Ammon's horn (tissue), 1 donor: ENCODE measurements around the gene HNRNPH3.

Experiments
- DNase-seq: peaks from one replicate; pipeline ENCODE4 v3.0.0-alpha.2; 2016; ENCODE audit warnings: low spot score

Gene HNRNPH3

GRCh38 chr10:68332259-68333057 lies 594 bp downstream of the HNRNPH3 start, which contains the start of gene PBLD:
PBLD (minus strand) TSS chr10:68332928; CDS start chr10:68306844, 26,084 bp downstream.
- peak; percentile 86 for DNase-seq

GRCh38 chr10:68333058-68333395 lies 1.2 kb downstream of the HNRNPH3 start:
- no peak for DNase-seq

- no peak for DNase-seq
Measured at GRCh38 chr10:68333440-68334431, 1.9 kb downstream of the HNRNPH3 start.

- no peak for DNase-seq
Measured at GRCh38 chr10:68334672-68335467, 3.0 kb downstream of the HNRNPH3 start.

- no peak for DNase-seq
Measured at GRCh38 chr10:68336754-68337351, 5.0 kb downstream of the HNRNPH3 start.

- DNase-seq: no peak
Measured at GRCh38 chr10:68340358-68341080, 8.7 kb downstream of the HNRNPH3 start.

- no peak for DNase-seq
Measured at GRCh38 chr10:68342909-68343516, 11.1 kb downstream of the HNRNPH3 start.

GRCh38 chr10:68345621-68346020 lies 13.8 kb downstream of the HNRNPH3 start:
- DNase-seq: no peak

GRCh38 chr10:68346774-68347173 lies 14.9 kb downstream of the HNRNPH3 start:
- DNase-seq: no peak

- DNase-seq: peak; percentile 50
Measured at GRCh38 chr10:68348265-68348741, 16.4 kb downstream of the HNRNPH3 start.

GRCh38 chr10:68353537-68353936 lies 21.7 kb downstream of the HNRNPH3 start:
- no peak for DNase-seq

- DNase-seq: no peak
Measured at GRCh38 chr10:68359189-68359588, 27.3 kb downstream of the HNRNPH3 start.

- DNase-seq: no peak
Measured at GRCh38 chr10:68362590-68362989, 30.7 kb downstream of the HNRNPH3 start.

GRCh38 chr10:68364101-68364886 lies 32.4 kb downstream of the HNRNPH3 start:
- no peak for DNase-seq

- no peak for DNase-seq
Measured at GRCh38 chr10:68365611-68366010, 33.7 kb downstream of the HNRNPH3 start.

GRCh38 chr10:68366600-68366999 lies 34.7 kb downstream of the HNRNPH3 start:
- DNase-seq: no peak

GRCh38 chr10:68367121-68367520 lies 35.3 kb downstream of the HNRNPH3 start:
- no peak for DNase-seq

GRCh38 chr10:68371604-68372003 lies 39.7 kb downstream of the HNRNPH3 start:
- no peak for DNase-seq

- DNase-seq: no peak
Measured at GRCh38 chr10:68385740-68386139, 53.9 kb downstream of the HNRNPH3 start.
